GM21360 (cell line): Measurements from ENCODE around the gene PPP1CB.
"Not testable (repeated sequence)": the region's sequence is repeated elsewhere in the genome, so short reads cannot be mapped to it uniquely, and the experiment has no call there.

Experiments
- ATAC-seq: cut with Tn5 transposase; IDR thresholded peaks from one replicate; pipeline ENCODE4 v1.9.1; 2021; ENCODE audit warnings: mild to moderate bottlenecking, moderate library complexity; ENCODE audit not compliant: unreplicated experiment

PPP1CB gene

DNA sequence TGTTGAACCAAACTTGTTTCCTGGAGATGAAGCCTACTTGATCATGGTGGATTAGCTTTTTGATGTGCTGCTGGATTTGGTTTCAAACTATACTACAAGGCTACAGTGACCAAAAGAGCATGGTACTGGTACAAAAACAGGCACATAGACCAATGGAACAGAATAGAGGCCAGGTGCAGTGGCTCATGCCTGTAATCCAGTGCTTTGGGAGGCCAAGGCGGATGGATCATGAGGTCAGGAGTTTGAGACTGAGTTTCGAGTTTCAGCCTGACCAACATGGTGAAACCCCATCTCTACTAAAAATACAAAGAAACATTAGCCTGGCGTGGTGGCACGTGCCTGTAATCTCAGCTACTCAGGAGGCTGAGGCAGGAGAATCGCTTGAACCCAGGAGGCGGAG lies 9.0 kb upstream of the PPP1CB start:
- ATAC-seq: not testable (repeated sequence)

DNA sequence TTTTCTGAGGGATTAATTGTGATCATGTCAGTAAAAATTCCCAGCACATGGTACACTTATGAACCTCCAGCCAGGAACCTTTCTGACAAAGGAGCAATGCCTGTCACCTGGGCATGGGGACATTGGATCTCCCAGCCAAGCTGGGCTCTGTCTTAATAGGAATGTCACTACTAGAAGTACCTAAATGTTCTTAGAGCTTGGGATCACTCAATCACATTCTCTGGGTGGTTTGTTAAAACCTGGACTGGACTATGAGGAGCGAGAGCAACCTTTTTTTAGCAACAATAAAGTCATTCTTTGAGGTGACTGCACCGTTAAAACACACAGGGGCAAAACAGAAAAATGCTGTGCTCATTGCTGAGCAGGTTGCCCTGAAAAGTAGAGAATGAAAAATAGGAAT lies 6.4 kb upstream of the PPP1CB start:
- ATAC-seq: no peak

DNA sequence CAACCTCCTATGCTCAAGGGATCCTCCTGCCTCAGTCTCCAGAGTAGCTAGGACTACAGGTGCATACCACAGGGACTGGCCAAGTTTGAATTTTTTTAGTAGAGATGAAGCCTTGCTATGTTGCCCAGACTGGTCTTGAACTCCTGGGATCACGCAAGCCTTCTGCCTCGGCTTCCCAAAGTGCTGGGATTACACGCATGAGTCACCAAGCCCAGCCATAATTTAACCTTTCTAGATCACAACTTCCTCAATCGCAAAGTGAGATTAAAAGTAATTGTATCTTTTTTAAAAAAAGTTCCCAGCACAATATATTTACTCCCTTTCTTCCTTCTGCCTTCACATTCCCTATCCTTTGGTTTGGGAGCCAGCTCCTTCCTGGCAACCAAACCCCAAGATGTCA lies 5.8 kb upstream of the PPP1CB start:
- ATAC-seq: no peak

DNA sequence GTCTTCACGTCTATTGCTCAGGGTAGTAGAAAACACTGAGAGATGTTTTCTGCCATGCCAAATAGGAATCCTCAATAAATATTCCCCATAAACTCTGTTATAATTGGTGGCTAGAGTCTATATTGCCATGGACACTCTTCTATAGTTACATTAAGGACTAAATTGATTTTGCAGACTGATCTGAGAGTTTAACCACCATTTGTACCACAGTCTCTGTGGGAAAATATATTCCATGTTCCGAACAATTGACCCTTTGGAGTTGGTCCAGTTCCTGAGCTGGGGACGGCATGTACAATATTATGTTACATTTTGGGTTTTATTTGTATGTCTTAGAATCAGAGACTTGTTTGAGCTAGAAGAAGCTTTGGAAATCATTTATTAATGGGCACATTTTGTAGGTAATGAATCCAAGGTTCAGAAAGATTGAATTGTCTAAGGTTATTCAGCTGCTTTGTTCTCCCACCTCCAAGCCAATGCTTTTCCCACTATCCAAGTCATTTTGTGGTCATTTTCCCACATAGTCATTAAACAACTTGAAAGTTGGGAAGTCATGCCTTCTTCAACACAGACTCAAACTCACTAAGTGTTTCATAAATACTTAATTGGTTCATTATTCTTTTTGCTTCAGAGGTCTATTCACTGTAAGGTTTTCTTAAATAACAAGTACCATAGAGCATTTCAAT lies 5.1 kb upstream of the PPP1CB start:
- no peak for ATAC-seq

DNA sequence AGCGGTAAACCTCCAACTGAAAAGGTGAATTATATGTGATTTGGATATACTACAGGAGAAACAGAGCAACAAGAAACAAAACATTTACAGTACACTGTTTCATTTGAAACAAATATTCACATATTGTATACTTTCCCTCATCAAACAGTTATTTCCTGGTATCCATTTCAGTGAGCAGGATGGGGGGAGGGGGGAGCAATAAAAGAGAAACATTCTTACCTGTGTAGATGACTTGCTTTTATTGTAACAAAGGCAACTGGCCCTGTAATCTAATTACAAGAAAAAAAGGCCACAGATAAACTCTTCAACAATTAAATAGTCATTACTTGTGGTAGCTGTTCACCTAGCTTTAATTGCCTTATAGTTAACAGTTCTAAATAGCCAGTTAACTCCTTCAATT lies 3.9 kb upstream of the PPP1CB start:
- no peak for ATAC-seq

DNA sequence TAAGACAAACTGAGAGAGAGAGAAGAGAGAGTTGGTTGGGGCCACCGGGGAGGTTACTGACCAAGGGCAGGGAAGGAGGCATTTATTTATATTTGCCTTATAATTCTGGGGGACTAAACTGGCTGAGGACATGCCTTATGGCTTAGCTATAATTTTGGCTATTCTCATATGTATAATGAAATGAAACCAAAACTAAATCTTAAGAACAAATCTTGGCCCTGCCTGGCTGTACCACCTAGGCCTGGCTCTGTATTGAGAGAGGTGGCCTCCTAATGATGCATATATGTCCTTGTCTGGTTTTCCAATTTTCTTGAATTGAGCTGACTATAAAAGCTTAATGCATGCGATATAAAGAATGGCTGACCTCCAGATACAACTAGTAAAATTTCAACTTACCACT lies 3.5 kb upstream of the PPP1CB start:
- ATAC-seq: no peak

DNA sequence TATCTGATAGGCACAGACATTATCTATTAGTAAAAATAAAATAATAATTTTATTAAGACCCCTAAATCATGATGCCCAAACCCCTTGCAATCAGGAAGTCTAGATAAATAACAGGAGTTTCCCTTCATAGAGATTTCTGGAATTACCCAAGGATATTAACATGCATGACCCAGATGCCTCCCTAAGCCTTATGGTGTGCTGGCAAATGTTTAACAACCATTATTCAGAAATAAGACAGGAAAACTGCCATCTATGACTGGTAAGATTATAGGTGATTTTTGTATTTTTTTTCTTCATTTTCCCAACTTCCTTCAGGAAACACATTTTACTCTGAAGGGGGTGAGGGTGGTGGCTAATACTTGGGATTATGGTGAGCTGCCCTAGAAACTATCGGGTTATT lies 2.7 kb upstream of the PPP1CB start:
- no peak for ATAC-seq

DNA sequence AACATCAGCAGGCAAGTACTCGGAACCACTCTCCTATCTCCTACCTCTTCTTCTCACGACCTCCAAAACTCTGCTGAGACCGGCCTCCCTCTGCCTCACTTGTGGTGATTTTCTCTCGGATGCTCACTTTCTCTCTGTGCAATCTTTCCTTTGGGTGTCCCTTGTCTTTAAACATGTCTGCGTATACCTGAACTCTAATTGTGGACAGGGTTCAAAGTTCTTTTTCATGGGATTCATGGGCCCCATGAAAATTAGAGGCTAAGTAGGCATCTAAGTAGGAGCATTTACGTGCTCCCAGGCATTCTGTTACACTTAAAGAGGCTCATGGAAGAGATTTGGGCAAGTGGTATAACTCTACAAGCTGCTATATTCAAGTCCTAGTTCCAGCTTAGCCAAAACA lies 2.1 kb upstream of the PPP1CB start:
- no peak for ATAC-seq

DNA sequence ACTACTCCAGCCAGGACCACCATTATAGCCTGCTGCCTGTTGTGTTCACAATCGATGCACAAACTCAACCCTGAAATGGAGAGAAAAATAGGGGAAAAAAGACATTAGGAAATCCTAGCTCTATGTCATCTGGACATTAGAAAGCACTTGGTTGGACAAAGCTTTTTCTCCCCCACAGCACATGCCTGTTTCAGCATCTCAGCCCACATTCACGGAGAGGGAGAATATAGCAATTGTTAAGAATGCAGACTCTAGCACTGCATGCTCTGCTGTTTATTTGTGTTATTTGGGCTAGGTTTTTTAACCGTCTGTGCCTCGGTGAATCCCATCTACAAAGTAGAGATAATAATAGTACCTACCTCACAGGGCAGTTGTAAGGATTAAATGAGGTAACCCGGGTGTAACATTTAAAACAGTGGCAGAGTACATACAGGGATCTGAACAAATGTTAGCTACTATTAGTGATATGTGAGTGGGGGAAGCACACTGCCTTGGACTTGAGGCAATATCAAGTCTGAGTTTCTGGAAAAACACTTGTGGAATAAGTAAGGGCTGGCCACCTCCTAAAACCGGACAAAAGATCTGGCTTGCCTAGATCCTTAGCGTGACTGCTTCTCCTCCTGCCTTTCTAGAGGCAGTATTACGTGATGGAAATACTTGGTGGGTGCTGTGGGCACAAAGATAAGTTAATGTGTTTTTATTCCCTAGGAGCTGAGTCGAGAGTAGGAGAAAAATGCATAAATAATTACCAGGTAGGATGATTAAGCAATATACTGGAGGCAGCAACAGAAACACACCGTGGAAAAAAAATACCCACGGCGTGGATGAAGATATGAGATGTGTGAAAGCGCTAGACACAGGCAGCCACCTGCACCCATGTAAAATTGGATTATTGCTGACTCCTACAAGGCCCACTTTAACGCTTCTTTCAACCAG lies 1.0 kb upstream of the PPP1CB start:
- no peak for ATAC-seq

DNA sequence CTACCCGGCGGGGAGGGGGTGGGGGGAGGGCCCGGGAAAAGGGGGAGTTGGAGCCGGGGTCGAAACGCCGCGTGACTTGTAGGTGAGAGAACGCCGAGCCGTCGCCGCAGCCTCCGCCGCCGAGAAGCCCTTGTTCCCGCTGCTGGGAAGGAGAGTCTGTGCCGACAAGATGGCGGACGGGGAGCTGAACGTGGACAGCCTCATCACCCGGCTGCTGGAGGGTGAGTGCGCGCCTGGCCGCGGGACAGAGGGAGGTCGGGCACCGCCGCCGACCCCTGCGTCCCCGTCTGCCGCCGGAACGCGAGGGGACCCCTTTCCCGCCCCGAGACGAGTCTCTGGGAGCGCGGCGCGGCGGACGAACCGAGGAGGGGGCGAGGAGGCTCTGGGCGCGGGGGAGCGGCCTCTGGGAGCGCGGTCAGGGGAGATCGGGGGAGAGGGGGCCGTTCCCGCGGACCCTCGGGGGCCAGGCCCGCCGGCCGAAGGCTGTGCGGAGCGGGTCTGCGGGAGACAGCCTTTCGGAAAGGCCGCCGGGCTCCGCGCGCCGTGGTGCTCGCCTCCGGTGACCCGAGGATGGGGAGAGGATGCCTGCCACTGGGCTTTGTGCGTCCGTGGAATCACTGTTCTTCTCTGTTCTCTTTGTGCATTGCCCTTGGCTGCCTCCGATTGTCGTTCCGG lies 463 bp downstream of the PPP1CB start:
- ATAC-seq: peak; percentile 18

DNA sequence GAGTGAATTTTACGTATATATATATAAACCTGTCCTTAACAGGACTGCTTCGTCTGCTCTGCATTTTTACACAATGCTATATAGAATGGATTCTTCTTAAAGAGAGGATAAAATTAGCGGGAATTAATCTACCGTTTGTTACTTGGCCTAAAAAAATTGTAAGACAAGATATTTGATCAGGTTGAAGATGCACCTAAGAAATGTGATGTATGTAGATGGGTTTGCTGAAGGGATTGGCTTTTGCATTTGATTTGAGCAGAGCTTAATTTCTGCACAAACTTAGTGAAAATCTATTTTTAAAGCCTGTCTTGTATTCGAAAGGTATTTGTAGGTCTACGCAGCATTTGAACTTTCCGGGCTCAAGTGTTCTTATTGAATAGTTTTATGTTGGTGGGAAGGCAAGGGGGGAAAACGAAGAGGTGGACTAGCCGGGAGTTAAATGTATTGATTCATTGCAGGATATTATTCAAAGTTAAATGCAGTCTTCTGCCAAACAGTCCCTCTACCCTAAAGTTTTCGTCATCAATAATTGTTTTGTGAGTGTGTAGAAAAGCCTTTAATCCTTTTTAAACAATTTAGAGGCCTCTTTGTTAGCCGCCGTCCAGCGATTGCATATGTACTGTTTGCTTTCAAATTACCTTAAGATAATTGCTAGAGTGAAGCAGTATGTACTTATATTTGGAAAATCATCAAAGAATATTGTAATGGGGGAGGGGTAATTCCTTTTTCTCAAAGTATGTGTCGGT lies 1.2 kb downstream of the PPP1CB start:
- no peak for ATAC-seq

DNA sequence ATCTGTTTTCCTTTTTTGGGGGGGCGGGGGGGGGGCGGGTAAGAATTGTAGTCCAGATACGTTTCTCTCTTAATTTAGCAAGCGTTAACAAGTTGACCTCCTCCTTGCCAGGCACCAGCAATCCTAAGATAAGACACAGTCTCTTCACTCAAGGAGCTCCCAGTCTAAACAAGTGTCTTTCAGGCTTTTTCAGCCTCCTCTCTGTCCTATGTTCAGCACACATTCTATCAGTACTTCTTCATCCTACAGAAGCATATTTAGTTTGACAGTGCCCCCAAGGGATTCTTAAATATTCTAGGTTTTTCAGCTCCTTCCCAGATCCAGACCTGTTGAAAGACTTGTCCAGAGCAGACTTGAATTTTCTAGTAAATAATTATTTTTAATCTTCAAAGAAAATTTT lies 2.7 kb downstream of the PPP1CB start:
- ATAC-seq: no peak

DNA sequence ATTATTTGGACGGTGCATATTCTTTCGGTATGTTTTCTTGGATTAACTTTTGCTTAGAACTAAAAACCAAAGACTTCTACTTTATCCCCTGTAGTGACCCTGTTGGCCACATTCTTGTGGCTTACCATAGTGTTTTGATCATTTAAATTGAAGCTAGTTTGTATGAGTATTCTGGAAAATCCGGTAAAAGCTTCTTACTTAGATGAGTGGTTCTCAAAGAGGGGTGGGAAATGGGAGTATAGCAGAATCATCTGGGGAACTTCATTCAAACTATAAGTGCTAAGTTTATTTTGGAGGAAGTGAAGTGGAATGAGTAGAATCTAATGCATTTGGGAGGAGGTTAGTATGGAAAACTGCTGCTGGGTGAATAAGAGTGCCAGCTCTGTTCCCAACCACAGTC lies 3.8 kb downstream of the PPP1CB start:
- no peak for ATAC-seq

DNA sequence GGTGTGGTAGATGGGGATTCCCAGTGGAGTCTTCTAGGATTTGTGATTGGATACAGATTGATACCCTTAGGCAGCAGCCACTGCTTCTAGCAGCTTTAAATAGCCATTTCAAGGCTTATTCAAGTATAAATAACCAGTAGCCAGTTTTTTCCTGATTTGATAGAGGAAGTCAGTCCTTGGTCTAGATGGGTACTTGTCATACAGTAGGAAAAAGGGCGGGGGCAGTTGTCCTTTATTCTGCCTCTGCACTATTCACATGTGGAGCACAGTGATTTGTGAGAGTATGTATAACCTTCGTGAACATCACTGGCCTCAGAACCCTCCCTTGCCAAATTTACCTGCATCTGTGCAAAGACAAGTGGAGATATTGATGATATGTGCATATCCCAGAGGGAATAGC lies 6.8 kb downstream of the PPP1CB start:
- no peak for ATAC-seq

DNA sequence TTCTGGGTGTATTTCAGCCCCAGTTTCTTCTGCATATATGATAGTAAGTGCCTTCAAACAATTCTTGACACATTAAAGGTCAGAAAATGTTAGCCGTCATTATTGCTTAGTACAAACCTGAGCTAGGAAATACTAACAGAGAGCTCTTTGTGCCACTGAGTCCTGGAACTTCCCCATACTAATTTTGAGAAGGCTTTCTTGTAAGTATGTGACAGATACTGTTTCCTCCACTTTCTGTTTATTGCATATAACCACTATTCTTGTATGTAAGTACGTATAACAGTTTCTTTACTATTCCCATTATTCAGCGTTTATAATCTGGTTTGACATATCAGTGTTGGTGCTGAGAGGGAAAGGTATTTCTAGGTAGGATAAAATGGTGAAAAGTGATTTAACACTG lies 9.8 kb downstream of the PPP1CB start:
- ATAC-seq: no peak

DNA sequence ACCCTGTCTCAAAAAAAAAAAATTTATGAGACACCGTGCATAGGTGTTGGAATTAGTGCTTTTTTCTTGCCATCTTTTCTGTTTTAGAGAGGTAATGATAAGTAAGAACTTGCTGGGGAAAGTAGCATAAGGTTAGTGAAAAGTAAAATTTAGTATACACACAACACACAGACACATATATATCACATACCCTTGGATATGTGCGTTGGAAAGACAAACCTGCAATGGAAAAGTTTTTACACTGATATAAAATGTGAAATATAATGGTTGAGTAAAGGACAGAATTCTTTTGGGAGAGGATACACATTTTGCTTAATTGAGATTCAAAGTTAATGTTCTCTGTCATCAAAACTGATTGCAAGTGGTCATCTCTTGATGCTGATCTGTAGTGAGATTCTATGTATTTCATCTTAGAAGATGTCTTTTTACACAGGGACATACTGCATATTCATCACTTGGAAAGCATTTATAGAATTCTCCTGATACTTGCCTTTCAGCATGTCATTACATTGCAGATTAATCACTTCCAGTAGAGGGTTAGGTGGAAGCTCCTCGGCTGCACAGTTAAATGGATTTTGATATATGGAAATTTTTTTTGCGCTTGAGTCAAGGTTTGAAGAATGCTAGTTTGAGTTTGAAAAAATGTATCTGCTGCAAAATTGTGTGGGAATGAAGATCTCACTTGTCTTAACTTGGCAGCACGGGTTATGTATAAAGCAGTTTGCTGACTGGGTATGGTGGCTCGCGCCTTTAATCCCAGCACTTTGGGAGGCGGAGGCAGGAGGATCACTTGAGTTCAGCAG lies 13.5 kb downstream of the PPP1CB start:
- ATAC-seq: no peak

DNA sequence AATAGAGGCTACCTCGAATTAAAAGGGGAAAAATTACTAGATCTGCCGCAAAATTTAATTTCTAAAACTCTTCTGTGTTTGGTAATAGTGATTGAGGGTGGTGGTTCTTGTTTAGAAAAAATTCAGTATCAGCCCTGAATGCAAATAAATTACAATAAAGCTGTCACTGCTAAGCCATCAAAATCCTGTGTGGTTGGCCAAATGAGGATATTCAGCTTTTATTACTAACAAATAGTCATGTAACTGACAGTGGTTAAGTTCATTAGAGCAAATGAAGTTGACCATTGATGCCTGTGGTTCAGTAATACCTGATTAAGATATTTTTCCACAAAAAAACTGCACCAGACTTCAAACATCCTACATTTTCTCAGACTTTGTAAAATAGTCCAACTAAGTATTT lies 14.4 kb downstream of the PPP1CB start:
- no peak for ATAC-seq

DNA sequence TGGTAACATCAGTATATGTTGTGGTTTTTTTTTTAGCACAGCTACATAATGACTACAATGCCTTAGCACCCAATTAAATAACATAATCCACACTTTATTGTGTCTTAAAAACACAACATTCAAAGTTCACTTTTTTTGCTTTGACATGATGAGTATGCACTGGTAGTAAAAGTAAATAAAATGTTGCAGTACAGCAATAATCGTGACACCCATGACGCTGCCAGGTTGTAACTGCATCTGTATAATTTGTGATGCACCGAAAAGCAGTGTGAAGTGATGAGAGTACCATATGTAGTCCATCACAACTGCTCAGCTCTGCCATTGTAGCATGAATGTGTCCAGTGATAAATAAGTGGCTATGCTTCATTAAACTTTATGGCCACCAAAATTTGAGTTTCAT lies 15.7 kb downstream of the PPP1CB start:
- no peak for ATAC-seq

DNA sequence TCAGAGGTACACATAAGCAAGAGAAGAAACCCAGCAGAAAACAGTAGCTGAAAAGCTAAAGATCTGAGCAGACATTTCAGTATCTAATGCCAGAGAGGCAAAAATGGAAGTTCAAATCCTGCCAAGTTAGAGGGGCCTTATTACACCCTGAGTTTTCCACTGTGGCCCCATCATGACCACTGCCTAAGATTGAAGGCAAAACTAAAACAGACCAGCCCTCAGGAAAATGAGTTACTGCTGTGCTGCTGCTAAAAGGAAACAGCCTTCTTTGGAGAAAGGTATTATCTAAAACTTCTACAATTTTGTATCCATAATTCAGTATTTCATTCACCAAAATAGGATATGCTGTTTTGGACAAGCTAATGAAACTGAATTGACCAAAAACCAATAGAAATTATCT lies 16.8 kb downstream of the PPP1CB start:
- ATAC-seq: no peak

DNA sequence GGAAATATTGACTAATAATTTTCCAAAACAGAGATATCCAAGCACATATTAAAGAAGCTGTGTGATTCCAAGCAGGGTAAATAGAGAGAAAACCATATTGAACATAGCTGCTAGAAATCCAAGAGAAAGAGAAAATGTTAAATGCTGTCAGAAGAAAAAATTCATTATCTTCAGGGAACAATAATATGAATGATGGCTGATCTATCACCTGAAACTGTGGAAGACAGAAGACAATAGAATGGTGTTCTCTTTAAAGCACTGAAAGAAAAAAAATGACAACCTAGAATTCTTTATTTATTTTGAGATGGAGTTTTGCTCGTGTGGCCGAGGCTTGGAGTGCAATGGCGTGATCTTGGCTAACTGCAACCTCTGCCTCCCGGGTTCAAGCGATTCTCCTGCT lies 17.3 kb downstream of the PPP1CB start:
- ATAC-seq: no peak
